Sigmoid colon (tissue), 7 donors: Measurements from ENCODE around the gene NSFL1C. TPM values are rescaled to one million over a fixed set of nuclear protein-coding genes. Genes with fewer than 3 reads are reported as not detected.

Experiments
- DNase-seq: peaks from one replicate; pipeline ENCODE4 v3.0.0-alpha.2; 2019
- H3K27ac ChIP-seq, 4 donors: fragments of 200-600 bp; sonication (generic); one replicate each; pipeline ENCODE4 v1.5.1; 2016 to 2019; ENCODE audit warnings: mild to moderate bottlenecking in 1 of 4
- H3K27me3 ChIP-seq, 3 donors: fragments of 200-600 bp; sonication (generic); one replicate each; pipeline ENCODE4 v1.5.1; 2019; ENCODE audit warnings: mild to moderate bottlenecking in 1 of 3
- H3K36me3 ChIP-seq, 4 donors: fragments of 200-600 bp; sonication (generic); one replicate each; pipeline ENCODE4 v1.5.1; 2016 to 2019
- H3K4me1 ChIP-seq, 4 donors: fragments of 200-600 bp; sonication (generic); one replicate each; pipeline ENCODE4 v1.5.1; 2017 to 2019
- H3K4me3 ChIP-seq, 4 donors: fragments of 200-600 bp; sonication (generic); one replicate each; pipeline ENCODE4 v1.5.1; 2017 to 2019; ENCODE audit warnings: mild to moderate bottlenecking in 2 of 4, moderate library complexity in 1 of 4
- H3K9me3 ChIP-seq, 4 donors: fragments of 200-600 bp in 3 of 4; sonication (generic) in 3 of 4; one replicate each; pipeline versions ENCODE4 v1.5.1 to v1.6.1; 2013 to 2019
- CTCF ChIP-seq, 4 experiments: fragments of 450-650 bp in 3 of 4; fragments of 200-600 bp in 1 of 4; IDR thresholded peaks; one replicate each; pipeline ENCODE4 v1.5.1; 2016 to 2019; ENCODE audit warnings: antibody characterized with exemption in 4 of 4, mild to moderate bottlenecking in 3 of 4, moderate library complexity in 2 of 4
- EP300 ChIP-seq, 4 donors: sonication (generic); formaldehyde crosslinking; IDR thresholded peaks; one replicate each; pipeline ENCODE4 v1.6.1; 2017; ENCODE audit warnings: antibody characterized with exemption in 4 of 4
- POLR2A ChIP-seq, 2 donors: fragments of 450-650 bp; IDR thresholded peaks; one replicate each; pipeline ENCODE4 v1.6.1; 2016; ENCODE audit warnings: antibody characterized with exemption in 2 of 2, mild to moderate bottlenecking in 2 of 2, moderate library complexity in 2 of 2
- POLR2AphosphoS5 ChIP-seq, 4 donors: sonication (generic); formaldehyde crosslinking; IDR thresholded peaks; one replicate each; pipeline ENCODE4 v1.6.1; 2017; ENCODE audit warnings: antibody characterized with exemption in 4 of 4
- WGBS, 2 donors: extraction: QIAGEN DNeasy Blood & Tissue Kit; methylation state at CpG; one replicate each; pipeline ENCODE4 v1.1.7; 2013; 5-methylcytosine and 5-hydroxymethylcytosine counted together
- intact Hi-C: fragments of 100-400 bp; cut with DNase I; formaldehyde crosslinking; loops from one replicate; pipeline ENCODE4 v1.15.1; 2023
- polyA plus RNA-seq, 3 donors: library from polyadenylated mRNA; stranded (reverse); fragments of 200-250 nt; gene quantifications; one replicate each; pipeline ENCODE4 v1.2.3, GENCODE V29; 2013
- total RNA-seq, 4 donors: library from RNA; depleted of rRNA; stranded (reverse); fragments of >200 nt; gene quantifications; one replicate each; pipeline ENCODE4 v1.1.0, GENCODE V29; 2016
- donor health status: healthy with polysubstance abuse.
- donor health status: Bipolar disorder and iron deficiency.
- donor health status: healthy.

Gene NSFL1C
- total and polyA plus RNA-seq, 7 donors = 33.5 to 61.9 (median 46.5) TPM

- no peak overlapping the region for H3K4me3 ChIP-seq
- peaks cover 0 to 38% (median 19%) of the 10 kb centered on the region in 4 donors for H3K36me3 ChIP-seq
- H3K9me3 ChIP-seq = no peaks in the 10 kb centered on the region
- 55 to 56% methylated on average over 1 of the region's 1 CpG for WGBS, 2 donors
- H3K27me3 ChIP-seq = no peaks in the 10 kb centered on the region
- H3K4me1 ChIP-seq = no peaks in the 10 kb centered on the region
- TF ChIP-seq POLR2AphosphoS5 (IDR thresholded peaks at IDR 0.05) = no peak
- no peak for TF ChIP-seq EP300 (IDR thresholded peaks at IDR 0.05)
- no peak for TF ChIP-seq POLR2A (IDR thresholded peaks at IDR 0.05)
- no peak for TF ChIP-seq CTCF (IDR thresholded peaks at IDR 0.05)
- DNase-seq = no peak
- no peak overlapping the region for H3K27ac ChIP-seq
- intact Hi-C loops = no loop called here
These were observed 28.3 kb downstream of the NSFL1C start for GRCh38 chr20:1438361-1438760.

- Histone ChIP-seq H3K36me3 (peaks cover 0 to 28% (median 11%) of the 10 kb centered on the region in 4 donors), H3K4me3 (no peak overlapping the region), H3K27me3 (no peaks in the 10 kb centered on the region), H3K4me1 (no peaks in the 10 kb centered on the region), H3K27ac (no peak overlapping the region), H3K9me3 (no peaks in the 10 kb centered on the region)
- intact Hi-C loops = loop anchor here (1.0 kb wide), 1 partner anchor 124 kb away; no protein-coding TSS in a partner anchor
- WGBS, 2 donors = 33 to 34% methylated on average over 5 of the region's 5 CpGs
- DNase-seq = peak; percentile 78
- peak; percentile 67 to 87 (median 78) for TF ChIP-seq CTCF (IDR thresholded peaks at IDR 0.05)
- no peak for TF ChIP-seq POLR2AphosphoS5 (IDR thresholded peaks at IDR 0.05)
These were observed 29.3 kb downstream of the NSFL1C start for GRCh38 chr20:1437235-1437904.

- peaks cover 0 to 17% (median 2%) of the 10 kb centered on the region in 4 donors for H3K36me3 ChIP-seq
- H3K27me3 ChIP-seq = no peaks in the 10 kb centered on the region
- DNase-seq = no peak
- intact Hi-C loops = no loop called here
- H3K4me3 ChIP-seq = no peak overlapping the region
- 86 to 92% methylated on average over 8 of the region's 8 CpGs for WGBS, 2 donors
- no peak overlapping the region for H3K27ac ChIP-seq
- no peaks in the 10 kb centered on the region for H3K9me3 ChIP-seq
- no peak for TF ChIP-seq POLR2AphosphoS5 (IDR thresholded peaks at IDR 0.05)
- TF ChIP-seq EP300 (IDR thresholded peaks at IDR 0.05) = no peak
- no peak for TF ChIP-seq CTCF (IDR thresholded peaks at IDR 0.05)
- no peak for TF ChIP-seq POLR2A (IDR thresholded peaks at IDR 0.05)
- H3K4me1 ChIP-seq = no peaks in the 10 kb centered on the region
These were observed 30.4 kb downstream of the NSFL1C start for GRCh38 chr20:1436263-1436662.

GRCh38 chr20:1435337-1435699, 31.3 kb downstream of the NSFL1C start:
- Histone ChIP-seq H3K9me3 (no peaks in the 10 kb centered on the region), H3K27ac (no peak overlapping the region), H3K36me3 (peaks cover 0 to 8% (median 2%) of the 10 kb centered on the region in 4 donors), H3K27me3 (no peaks in the 10 kb centered on the region), H3K4me3 (no peak overlapping the region), H3K4me1 (peaks cover 0 to 2% (median 0%) of the 10 kb centered on the region in 4 donors)
- intact Hi-C loops = no loop called here
- DNase-seq = no peak
- TF ChIP-seq POLR2AphosphoS5 (IDR thresholded peaks at IDR 0.05) (no peak), EP300 (IDR thresholded peaks at IDR 0.05) (no peak), POLR2A (IDR thresholded peaks at IDR 0.05) (no peak), CTCF (IDR thresholded peaks at IDR 0.05) (no peak)
